Activated naive CD4-positive, alpha-beta T cell (primary cell): ENCODE data around the gene PLCH2.

Experiments
- DNase-seq, 4 experiments: peaks; one replicate each; lab custom pipeline; 2025; lab: John Stamatoyannopoulos, UW

Gene PLCH2

DNA sequence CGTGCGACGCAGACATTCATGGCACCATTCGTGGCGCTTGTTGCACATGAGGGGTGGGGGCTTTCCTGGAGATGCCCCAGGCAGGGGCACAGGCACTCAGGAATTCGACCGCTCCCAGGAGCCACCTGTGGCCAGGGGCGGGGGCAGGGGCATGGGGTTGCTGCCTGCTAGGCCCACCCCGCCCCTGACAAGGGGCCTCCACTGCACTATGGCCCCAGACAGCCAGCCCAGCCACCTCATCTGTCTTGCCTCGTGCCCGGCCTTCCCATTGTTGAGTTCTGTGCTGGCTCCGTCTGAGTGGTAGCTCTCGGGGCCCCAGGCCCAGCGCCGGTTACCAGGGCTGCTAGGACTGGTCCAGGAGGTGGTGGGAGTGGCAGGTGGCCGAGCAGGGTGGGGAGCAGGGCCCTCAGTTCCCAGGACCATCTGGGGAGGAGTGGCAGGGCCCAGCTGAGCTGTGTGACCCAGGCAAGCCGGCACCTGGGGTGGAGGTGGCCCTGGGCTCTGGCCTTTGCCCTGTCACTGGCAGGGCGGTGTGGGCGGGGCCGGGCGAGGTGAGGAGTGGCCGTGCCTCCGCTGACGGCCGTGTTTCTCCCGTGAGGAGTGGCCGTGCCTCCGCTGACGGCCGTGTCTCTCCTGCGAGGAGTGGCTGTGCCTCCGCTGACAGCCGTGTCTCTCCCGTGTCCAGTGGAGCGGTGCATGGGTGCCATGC is 1.9 kb downstream of the PLCH2 start:
- no peak for DNase-seq

DNA sequence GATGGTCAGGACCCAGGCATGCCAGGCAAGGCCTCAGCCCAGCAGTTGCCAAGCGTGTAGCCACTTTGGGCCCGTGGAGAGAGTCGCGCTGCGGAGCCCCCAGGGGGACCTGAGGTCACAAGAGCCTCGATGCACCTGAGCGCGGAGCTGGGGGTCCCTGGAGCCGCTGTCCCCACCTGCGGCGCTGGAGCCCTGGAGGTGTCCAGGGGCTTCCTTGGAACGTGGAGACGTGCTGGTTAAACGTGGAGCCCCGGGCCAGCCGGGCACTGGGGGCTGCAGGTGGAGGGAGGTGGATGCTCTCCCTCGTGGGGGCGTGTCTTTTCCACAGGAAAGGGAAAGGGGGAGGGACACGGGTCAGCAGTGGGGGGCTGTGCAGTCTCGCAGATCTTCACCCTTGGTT is 3.1 kb downstream of the PLCH2 start:
- DNase-seq: no peak

- no peak for DNase-seq
Observed at GRCh38 chr1:2479618-2480017, 3.5 kb downstream of the PLCH2 start.

GRCh38 chr1:2480236-2480985 is 4.3 kb downstream of the PLCH2 start:
- DNase-seq: no peak

DNA sequence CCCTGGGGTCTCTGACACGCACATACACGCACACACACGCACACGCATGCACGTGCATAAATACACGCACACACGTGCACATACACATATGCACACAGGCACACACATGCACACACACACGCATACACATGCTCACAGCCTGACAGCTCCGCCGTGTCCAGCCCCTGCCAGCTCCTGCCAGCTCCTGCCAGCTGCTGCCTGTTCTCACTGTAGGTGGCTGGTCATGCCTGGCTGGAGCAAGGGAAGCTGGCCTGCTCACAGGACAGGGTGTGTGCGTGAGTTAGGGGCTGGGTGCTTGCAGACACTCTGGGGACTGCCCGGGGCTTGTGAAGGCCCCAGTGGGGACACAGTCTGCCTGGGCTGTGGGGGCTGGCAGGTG is 4.9 kb downstream of the PLCH2 start:
- DNase-seq: no peak

- DNase-seq: no peak
Observed at GRCh38 chr1:2481885-2482284, 5.8 kb downstream of the PLCH2 start.

DNA sequence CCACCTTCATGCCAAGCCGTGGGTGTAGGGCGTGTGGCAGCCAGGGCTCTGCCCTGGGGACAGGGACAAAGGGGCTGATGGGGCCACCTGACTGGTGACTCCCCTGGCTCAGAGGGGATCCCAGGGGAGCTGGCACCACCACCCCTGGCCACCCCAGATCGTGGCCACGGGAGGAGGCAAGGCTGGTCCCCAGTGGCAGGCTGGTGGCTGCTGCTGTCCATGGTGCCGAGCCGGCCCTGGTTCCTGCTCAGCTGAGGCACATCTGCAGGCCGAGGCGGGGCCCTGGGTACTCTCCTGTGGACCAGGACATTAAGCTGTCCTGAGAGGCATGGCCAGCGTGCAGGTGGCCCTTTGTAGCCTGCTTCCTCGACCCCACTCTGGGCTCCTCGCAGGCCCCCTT is 6.5 kb downstream of the PLCH2 start:
- no peak for DNase-seq

- DNase-seq: no peak
Observed at GRCh38 chr1:2483026-2483425, 6.9 kb downstream of the PLCH2 start.

DNA sequence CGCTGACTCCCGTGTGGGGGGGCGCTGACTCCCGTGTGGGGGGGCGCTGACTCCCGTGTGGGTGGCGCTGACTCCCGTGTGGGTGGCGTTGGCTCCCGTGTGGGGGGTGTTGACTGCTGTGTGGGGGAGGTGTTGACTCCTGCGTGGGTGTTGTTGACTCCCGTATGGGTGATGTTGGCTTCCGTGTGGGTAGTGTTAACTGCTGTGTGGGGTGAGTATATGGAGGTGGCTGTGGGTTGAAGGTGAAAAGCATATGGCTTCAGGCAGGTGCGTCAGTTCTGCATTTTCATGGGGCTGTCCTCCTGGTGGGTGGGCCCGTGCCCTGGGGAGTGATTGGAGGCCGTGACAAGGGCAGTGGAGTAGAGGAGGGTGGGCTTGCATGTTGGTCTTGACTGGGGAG is 7.9 kb downstream of the PLCH2 start:
- DNase-seq: no peak

DNA sequence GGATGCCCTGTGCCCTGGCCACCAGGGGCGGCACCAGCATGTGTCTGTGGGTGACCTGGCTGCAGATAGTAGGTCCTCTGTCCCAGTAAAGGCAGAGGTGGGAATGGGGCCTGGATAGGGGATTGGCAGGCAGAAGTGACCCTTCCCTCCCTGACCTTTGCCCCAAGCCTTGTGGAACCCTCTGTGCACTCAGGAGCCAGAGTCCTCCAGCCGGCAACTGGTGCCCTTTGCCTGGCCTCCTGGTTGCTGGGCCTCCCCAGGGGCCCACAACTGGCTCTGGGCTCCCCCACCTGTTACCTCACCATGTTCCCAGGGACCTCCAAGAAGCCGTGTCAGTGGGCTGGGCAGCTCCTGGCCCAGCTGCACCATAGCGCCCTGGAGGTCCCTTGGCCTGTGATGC is 10.0 kb downstream of the PLCH2 start:
- no peak for DNase-seq

DNA sequence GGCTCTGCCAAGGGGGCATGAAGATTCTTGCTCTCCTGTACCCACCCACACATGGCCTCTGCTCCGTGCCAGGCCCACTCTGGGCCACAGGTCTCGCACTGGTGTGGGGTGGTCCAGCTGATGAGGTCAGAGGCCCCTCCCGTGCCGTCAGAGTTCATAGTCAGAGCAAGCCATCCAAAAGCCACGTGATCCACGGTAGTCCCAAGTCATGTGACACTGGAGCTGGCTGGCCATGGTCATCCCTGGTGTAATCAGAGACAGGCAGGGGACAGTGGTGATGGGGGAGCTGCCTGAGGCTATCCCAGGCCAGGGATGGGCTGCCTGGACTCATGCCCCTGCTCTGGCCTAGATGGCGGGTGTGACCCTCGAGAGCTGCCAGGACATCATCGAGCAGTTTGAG is 10.5 kb downstream of the PLCH2 start:
- no peak for DNase-seq

DNA sequence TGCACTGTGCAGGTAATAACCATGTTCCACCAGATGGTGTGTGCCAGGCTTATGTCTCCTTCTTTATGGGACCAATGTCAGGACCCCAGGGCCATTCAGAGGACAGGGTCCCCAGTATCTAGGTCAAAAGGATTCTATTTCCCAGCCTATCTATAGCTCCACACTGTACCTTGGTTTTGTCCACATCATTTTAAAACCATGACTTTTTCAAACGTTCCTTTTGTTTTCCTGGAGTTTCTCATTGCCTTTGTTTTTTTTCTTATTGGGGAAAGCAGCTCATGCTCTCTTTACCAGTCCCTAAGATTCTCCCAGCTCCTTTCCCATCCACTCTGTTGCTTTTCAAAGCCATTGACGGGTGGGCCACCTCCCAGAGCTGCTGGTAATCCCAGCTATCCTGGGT is 12.6 kb downstream of the PLCH2 start:
- DNase-seq: no peak

GRCh38 chr1:2489615-2490014 is 13.5 kb downstream of the PLCH2 start:
- DNase-seq: no peak

- DNase-seq: no peak
Observed at GRCh38 chr1:2492091-2492490, 16.0 kb downstream of the PLCH2 start.

DNA sequence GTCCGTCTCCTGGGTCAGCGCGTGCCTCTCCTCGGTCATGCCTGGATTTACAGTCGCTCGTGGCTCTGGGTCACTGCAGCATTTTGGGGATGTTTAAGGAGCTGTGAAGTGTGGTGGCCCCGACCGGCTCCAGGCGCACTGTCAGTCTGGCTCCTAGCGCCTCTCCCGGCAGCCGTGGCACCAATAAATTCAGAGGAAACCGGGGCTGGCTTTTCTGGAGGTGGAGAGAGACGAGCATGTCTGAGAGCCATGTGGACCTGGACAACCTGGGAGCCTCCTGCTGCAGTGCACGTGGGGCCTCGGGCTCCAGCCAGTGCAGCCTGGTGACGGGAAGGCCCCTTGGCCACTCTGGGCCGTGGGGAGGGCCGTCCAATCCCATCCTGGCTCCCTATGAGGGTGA is 17.1 kb downstream of the PLCH2 start:
- DNase-seq: no peak

DNA sequence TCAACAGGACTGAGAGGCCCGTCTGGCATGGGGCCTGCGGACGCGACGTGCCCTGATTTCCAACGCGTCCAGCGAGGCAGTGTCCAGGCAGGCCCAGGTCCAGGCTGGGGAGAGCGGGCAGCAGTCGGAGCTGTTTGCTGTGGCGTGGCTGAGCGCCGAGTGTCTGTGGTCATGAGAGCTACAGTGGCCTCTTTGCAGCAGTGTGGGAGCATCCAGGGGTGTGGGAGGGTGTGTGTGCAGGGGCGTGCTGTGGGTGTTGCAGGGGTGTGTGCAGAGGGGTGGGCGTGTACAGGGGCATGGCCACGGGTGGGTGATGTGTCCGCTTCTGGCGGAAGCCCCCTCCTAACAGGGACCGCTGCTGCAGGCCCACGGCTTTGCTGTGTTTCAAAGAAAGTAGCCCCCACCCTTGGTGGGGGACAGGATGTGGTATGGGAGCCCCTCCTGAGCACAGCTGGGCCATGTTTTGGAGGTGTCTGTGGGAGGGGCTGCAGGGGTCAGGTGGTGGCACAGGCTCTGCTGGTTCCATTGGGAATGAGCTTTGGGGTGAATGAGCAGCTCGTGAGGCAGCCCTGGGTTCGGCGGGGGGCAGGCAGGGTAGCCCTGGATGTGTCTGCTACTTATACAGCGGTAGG is 17.7 kb downstream of the PLCH2 start:
- no peak for DNase-seq

- no peak for DNase-seq
Observed at GRCh38 chr1:2494323-2494693, 18.2 kb downstream of the PLCH2 start.

- DNase-seq: no peak
Observed at GRCh38 chr1:2495026-2495425, 18.9 kb downstream of the PLCH2 start.

DNA sequence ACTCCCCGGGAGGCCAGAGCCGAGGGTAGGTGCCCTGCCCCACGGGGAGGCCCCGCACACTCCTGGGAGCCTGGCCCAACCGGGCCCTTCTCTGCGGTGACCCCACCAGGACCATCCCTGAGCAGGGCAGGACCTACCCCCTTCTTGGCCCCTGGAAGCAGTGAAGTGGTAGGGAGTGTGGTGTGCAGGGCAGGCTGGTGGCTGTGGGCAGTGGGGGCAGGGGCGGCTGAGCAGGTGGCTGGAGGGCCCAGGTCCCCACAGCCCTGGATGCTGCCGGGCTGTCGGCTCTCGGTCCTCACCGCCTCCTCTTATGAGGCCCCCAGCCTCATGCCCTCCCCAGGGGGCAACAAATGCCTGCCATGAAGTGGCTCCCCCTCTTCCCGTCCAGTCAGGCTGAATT is 19.5 kb downstream of the PLCH2 start:
- no peak for DNase-seq

DNA sequence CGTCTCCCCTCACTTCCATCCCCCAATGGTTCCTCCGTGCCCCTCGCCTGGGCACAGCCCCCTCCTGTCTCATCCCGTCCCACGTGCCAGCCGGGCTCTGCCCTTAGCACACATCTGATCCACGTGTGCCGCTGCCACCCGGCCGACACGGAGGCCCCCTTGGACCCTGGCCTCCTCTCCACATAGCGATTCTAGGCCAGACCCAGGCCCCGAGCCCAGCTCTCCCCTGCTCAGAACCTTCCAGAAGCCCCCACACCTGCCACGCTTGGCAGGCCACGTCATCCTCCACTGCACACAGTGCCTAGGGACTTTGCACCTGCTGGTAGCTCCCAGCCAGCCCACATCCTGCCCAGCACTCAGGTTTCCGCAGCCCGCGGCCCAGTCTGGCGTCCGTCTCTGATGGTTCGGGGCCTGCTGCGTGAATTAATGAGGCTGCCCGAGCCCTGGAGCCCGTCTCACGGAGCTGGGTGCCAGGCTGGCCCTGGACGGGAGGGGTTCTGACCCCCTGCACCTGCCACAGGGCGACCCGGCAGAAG is 20.1 kb downstream of the PLCH2 start:
- DNase-seq: no peak

GRCh38 chr1:2496746-2497145 is 20.7 kb downstream of the PLCH2 start:
- DNase-seq: no peak

DNA sequence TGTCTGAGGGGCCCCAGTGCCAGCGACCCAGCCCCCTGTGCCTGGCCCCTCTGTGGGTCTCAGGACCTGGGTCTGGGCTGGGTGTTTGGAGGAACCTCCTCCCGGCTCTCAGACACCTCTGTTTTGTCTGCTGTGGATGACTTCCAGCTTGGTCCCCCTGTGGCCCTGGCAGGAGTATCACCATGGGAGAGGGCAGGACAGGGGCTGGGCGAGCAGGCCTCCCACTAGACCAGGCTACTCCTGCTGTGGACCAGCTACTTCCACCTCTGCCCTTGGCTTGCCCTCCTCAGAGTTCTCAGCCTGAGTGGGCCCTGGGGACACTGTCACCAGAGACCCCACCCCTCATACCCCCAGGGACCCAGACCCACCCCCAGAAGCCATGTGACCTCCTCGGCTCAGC is 21.8 kb downstream of the PLCH2 start:
- no peak for DNase-seq

DNA sequence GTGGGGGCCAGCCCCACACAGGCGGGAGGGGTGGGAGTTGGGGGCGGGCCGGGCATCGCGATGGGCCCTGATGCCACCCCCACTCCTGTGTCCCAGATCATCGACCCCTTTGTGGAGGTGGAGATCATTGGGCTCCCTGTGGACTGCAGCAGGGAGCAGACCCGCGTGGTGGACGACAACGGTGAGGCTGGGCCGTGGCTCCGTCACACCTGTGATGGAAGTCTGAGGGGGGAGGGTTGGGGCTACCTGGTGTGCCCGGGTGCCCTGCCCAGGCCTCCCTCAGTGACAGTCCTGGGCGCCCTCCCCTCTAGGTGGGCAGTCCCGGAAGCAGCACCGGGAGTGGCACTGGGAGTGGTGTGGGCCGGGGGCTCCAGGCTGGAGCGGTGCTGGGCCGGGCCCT is 22.6 kb downstream of the PLCH2 start:
- no peak for DNase-seq
